NCI-H2227 (cell line): ENCODE data around the gene FNDC10.

Experiments
- DNase-seq: peaks from one replicate; lab custom pipeline; 2025; ENCODE audit not compliant: unreplicated experiment; lab: John Stamatoyannopoulos, UW

The FNDC10 gene

GRCh38 chr1:1550087-1550486, 49.8 kb downstream of the FNDC10 start:
- no peak for DNase-seq

GRCh38 chr1:1548591-1548990, 51.3 kb downstream of the FNDC10 start:
- DNase-seq = no peak
